PC-9 (cell line): ENCODE data around the gene CHFR. TPM values are rescaled to one million over a fixed set of nuclear protein-coding genes. Genes with fewer than 3 reads are reported as not detected.

Source experiments
- BruUV-seq: library from RNA; stranded (reverse); fragments of 400-500 nt; replicated peaks from 2 replicates; lab custom pipeline; 2021; lab: Mats Ljungman, UMichigan
- CTCF ChIA-PET: fragments of 300-600 bp; sonication (Branson Sonifier 250); formaldehyde crosslinking; loops from one replicate; lab custom pipeline; 2022; ENCODE audit warnings: antibody characterized with exemption; lab: Charles Lee
- POLR2A ChIA-PET: fragments of 300-600 bp; sonication (Branson Sonifier 250); formaldehyde crosslinking; loops from one replicate; lab custom pipeline; 2022; ENCODE audit warnings: antibody characterized with exemption; ENCODE audit not compliant: unreplicated experiment; lab: Charles Lee
- DNase-seq, 2 experiments: peaks; one replicate each; pipeline versions ENCODE4 v3.0.0 to v3.0.0-alpha.2; 2015 to 2022; ENCODE audit warnings: mixed read lengths in 1 of 2
- H2AFZ ChIP-seq: fragments of 200-600 bp; sonication (generic); 2 replicates; pipeline ENCODE4 v1.8.1; 2017; ENCODE audit warnings: antibody characterized with exemption
- H3F3A ChIP-seq: fragments of 200-600 bp; sonication (generic); 2 replicates; pipeline ENCODE4 v1.8.1; 2017; ENCODE audit warnings: antibody characterized with exemption, mild to moderate bottlenecking, low read depth; ENCODE audit not compliant: insufficient read depth
- H3K27ac ChIP-seq: fragments of 200-600 bp; sonication (generic); 2 replicates; pipeline ENCODE4 v1.6.1; 2016; ENCODE audit warnings: mixed run types
- H3K27me3 ChIP-seq: fragments of 200-600 bp; sonication (generic); 2 replicates; pipeline ENCODE4 v1.6.1; 2016; ENCODE audit warnings: low read depth, mixed run types; ENCODE audit not compliant: insufficient read depth
- H3K36me3 ChIP-seq: fragments of 200-600 bp; sonication (generic); 2 replicates; pipeline ENCODE4 v1.6.1; 2016; ENCODE audit warnings: low read depth, mixed run types
- H3K4me1 ChIP-seq: fragments of 200-600 bp; sonication (generic); replicated peaks from 2 replicates; pipeline ENCODE4 v1.6.1; 2016; ENCODE audit warnings: mixed run types; ENCODE audit not compliant: insufficient read depth
- H3K4me2 ChIP-seq: fragments of 200-600 bp; sonication (generic); 2 replicates; pipeline ENCODE4 v1.6.1; 2017; ENCODE audit warnings: mixed run types
- H3K4me3 ChIP-seq: fragments of 200-600 bp; sonication (generic); 2 replicates; pipeline ENCODE4 v1.6.1; 2016; ENCODE audit warnings: mixed run types
- H3K79me2 ChIP-seq: fragments of 200-600 bp; sonication (generic); 2 replicates; pipeline ENCODE4 v1.6.1; 2017; ENCODE audit warnings: low read depth, mixed run types
- H3K9me2 ChIP-seq: fragments of 200-600 bp; sonication (generic); 2 replicates; pipeline ENCODE4 v1.8.1; 2017; ENCODE audit warnings: mild to moderate bottlenecking; ENCODE audit not compliant: insufficient read depth
- H3K9me3 ChIP-seq: fragments of 200-600 bp; sonication (generic); 2 replicates; pipeline ENCODE4 v1.8.1; 2016; ENCODE audit warnings: low read depth; ENCODE audit not compliant: insufficient read depth
- H4K20me1 ChIP-seq: fragments of 200-600 bp; sonication (generic); 2 replicates; pipeline ENCODE4 v1.8.1; 2017; ENCODE audit not compliant: insufficient read depth
- CTCF ChIP-seq: fragments of 200-600 bp; sonication (generic); conservative IDR thresholded peaks from 2 replicates; pipeline ENCODE4 v1.6.1; 2017; ENCODE audit warnings: mixed run types, antibody characterized with exemption, mild to moderate bottlenecking, moderate library complexity
- EZH2 ChIP-seq: fragments of 200-600 bp; sonication (generic); IDR thresholded peaks from 2 replicates; pipeline ENCODE4 v1.8.0; 2017; ENCODE audit warnings: antibody characterized with exemption, low read depth
- intact Hi-C: fragments of 100-400 bp; cut with micrococcal nuclease; formaldehyde crosslinking; loops from one replicate; pipeline ENCODE4 v1.10.0; 2022; ENCODE audit not compliant: unreplicated experiment
- total RNA-seq: library from RNA; stranded (reverse); gene quantifications from 2 replicates; pipeline ENCODE4 v1.2.3, GENCODE V29; 2021

Gene CHFR
- total RNA-seq, 1 experiment from 2014 or later, result 17.8 TPM

- Histone ChIP-seq H3K9me2 (no peaks in the 10 kb centered on the region), H3K9me3 (no peaks in the 10 kb centered on the region), H3K4me1 (peaks cover 13% of the 10 kb centered on the region; the same call in 1 of the 2 replicates), H3K79me2 (peaks cover 46% of the 10 kb centered on the region), H3K36me3 (peaks cover 6% of the 10 kb centered on the region), H2AFZ (no peak overlapping the region), H3K27ac (no peak overlapping the region), H3K4me3 (no peak overlapping the region), H3K4me2 (no peak overlapping the region), H3F3A (no peaks in the 10 kb centered on the region; the same call in 1 of the 2 replicates), H4K20me1 (peaks cover 39% of the 10 kb centered on the region), H3K27me3 (no peaks in the 10 kb centered on the region)
- DNase-seq, result no peak
- TF ChIP-seq CTCF (no peak), EZH2 (no peak)
- CTCF ChIA-PET, result no interaction called here
- intact Hi-C loops, result no loop called here
- no TSS peak for BruUV-seq
- POLR2A ChIA-PET, result no interaction called here
Observed at GRCh38 chr12:132825861-132826260, 61.5 kb downstream of the CHFR start.

- H3K36me3 ChIP-seq, result peaks cover 6% of the 10 kb centered on the region
- peaks cover 13% of the 10 kb centered on the region; the same call in 1 of the 2 replicates for H3K4me1 ChIP-seq
- no peak overlapping the region for H3K4me3 ChIP-seq
- H3K27me3 ChIP-seq, result no peaks in the 10 kb centered on the region
- H4K20me1 ChIP-seq, result peaks cover 39% of the 10 kb centered on the region
- H3K4me2 ChIP-seq, result no peak overlapping the region
- H2AFZ ChIP-seq, result no peak overlapping the region
- peaks cover 46% of the 10 kb centered on the region for H3K79me2 ChIP-seq
- DNase-seq, result no peak
- intact Hi-C loops, result no loop called here
- H3F3A ChIP-seq, result no peaks in the 10 kb centered on the region; the same call in 1 of the 2 replicates
- no peaks in the 10 kb centered on the region for H3K9me3 ChIP-seq
- no TSS peak for BruUV-seq
- no peak overlapping the region for H3K27ac ChIP-seq
- TF ChIP-seq CTCF, result no peak
- no peak for TF ChIP-seq EZH2
- ChIA-PET POLR2A (no interaction called here), CTCF (no interaction called here)
- no peaks in the 10 kb centered on the region for H3K9me2 ChIP-seq
Observed at GRCh38 chr12:132825089-132825488, 62.3 kb downstream of the CHFR start.

- Histone ChIP-seq H4K20me1 (peaks cover 39% of the 10 kb centered on the region), H3K9me3 (no peaks in the 10 kb centered on the region), H3K4me2 (no peak overlapping the region), H2AFZ (no peak overlapping the region), H3K79me2 (peaks cover 46% of the 10 kb centered on the region), H3F3A (no peaks in the 10 kb centered on the region), H3K9me2 (no peaks in the 10 kb centered on the region), H3K4me3 (no peak overlapping the region), H3K4me1 (peaks cover 9% of the 10 kb centered on the region; the same call in 1 of the 2 replicates), H3K36me3 (peaks cover 6% of the 10 kb centered on the region), H3K27me3 (no peaks in the 10 kb centered on the region), H3K27ac (no peak overlapping the region)
- CTCF ChIA-PET, result no interaction called here
- BruUV-seq, result no TSS peak
- POLR2A ChIA-PET, result interaction anchor here (0.6 kb wide), 1 partner anchor 10 kb away, joined by 3 read pairs; no protein-coding TSS in a partner anchor
- TF ChIP-seq CTCF, result no peak
- intact Hi-C loops, result no loop called here
- no peak for DNase-seq
Observed at GRCh38 chr12:132824053-132824452, 63.4 kb downstream of the CHFR start.
